RPMI8226 (cell line): ENCODE results near the gene CDIPT.
A peak's percentile ranks its signal among the peaks of the same experiment; 100 is the strongest.
"Not testable (repeated sequence)": the region's sequence is repeated elsewhere in the genome, so short reads cannot be mapped to it uniquely, and the experiment has no call there.

Source experiments
- DNase-seq: peaks from one replicate; pipeline ENCODE4 v3.0.0-alpha.2; 2015

CDIPT gene

GRCh38 chr16:29894352-29894751, 31.3 kb upstream of the CDIPT start:
- no peak for DNase-seq

GRCh38 chr16:29893553-29893952, 30.5 kb upstream of the CDIPT start:
- no peak for DNase-seq

DNA sequence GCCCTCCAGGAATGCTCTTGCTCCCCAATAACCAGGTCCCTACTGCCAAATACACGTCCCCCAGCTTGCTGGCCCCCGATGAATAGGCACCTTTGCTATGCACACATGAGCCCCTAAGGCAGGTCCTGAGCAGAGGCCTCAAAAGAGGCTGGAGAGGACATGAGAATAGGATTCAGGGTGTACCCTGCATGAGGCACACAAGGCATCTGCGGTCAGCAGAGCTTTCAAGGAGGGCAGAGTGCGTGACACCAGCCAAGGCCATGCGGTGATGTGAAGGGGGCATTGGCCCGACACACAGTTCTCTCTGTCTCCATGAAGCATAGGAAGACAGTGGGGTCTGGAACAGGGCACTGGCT, 29.4 kb upstream of the CDIPT start:
- DNase-seq, result no peak

DNA sequence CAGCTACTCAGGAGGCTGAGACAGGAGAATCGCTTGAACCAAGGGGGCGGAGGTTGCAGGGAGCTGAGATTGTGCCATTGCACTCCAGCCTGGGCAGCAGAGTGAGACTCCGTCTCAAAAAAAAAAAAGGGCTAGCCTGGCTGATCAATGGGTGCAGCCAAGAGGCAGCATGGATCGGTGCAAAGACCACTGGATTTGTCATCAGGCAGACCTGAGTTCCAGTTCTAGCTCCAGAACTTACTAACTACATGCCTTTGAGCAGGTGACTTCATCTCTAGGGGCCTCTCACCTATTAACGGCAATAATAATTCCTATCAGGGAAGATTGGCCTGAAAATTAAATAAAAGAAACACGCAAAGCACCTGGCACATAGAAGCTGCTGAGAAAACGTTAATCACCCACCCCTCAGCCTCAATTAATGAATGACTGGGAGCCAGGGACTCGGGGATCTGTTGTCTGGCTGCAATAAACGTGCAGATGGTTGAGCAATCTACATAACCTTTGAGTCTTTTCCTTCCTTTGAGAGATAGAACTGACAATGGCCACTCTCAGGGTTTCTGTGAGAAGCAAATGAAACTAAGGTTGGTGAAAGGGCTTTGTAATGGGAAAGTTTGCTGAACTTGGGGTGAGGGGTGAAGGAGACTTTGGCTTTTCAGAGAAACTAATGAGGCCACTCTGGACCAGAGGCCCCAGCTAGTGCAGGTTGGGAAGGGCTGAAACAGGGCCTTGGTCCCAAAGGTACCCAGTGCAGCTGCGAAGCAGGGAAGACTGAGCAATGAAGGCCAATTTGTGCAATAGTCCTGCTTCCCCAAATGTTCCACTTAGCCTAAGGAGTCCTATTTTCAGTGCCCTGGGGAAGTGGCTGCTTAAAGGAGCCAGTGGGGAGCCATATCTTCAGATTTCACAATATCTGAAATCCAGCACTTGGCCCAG, 28.8 kb upstream of the CDIPT start:
- no peak for DNase-seq

GRCh38 chr16:29889372-29889771, 26.3 kb upstream of the CDIPT start:
- DNase-seq, result not testable (repeated sequence)

- no peak for DNase-seq
Observed at GRCh38 chr16:29883987-29884386, 21.0 kb upstream of the CDIPT start.

DNA sequence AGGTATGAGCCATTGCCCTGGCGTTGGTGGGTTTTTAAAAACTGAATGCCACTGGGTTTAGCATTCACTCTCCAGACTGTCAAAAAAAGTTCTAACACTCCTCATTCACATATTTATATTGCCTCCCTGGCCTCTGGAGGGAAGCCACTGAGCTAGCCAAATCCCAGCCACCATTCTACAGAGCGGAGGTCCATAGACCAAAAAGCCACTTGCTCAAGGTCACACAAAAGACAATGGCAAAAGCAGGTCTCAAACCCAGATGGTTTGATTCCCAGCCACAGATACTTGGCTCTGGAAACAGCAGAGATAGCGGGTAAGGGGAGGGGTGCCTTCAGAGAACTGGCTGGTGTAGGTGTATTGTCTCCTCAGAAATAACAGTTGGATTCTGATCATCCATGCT, 18.0 kb upstream of the CDIPT start:
- no peak for DNase-seq

DNA sequence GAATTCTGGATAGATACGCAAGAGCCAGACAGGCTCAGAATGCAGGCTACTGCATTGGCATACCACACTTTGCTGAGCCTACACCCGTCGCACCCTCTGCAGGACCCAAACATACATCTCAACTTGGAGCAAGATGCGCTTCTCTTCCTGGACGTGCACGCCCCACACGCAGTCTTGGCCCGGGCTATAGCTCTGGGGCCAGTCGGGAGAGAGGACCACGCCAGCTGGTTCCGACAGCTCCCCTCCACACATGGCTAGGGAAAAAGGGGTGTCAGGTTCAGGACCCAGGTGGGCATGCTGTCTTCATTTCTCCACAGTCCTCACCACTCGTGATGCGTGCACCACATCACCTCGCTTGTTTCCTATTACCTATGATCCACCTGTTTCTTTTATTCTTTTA, 15.1 kb upstream of the CDIPT start:
- DNase-seq, result no peak

GRCh38 chr16:29877266-29877961, 14.4 kb upstream of the CDIPT start:
- peak; percentile 83 for DNase-seq

GRCh38 chr16:29876594-29877249, 13.7 kb upstream of the CDIPT start:
- DNase-seq, result no peak

- no peak for DNase-seq
Observed at GRCh38 chr16:29876217-29876593, 13.2 kb upstream of the CDIPT start.

DNA sequence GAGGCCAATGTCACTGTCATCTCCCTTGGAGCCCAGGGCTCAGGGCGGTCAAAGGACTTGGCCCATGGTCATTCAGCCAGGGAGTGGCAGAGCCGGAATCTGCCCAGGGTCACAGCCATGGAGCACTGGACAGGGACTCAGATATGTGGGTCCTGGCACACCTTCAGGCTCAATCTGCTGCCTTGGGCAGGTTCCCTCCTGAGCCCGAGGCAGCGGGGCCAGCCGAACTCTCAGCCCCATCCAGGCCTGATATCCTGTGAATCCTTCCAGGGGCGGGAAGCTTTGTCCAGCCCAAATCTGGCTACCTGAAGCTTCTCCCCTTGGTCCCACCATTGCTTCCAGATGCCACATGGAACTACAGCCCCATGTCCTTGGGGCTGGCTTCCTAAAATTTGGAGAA, 12.2 kb upstream of the CDIPT start:
- DNase-seq, result no peak

DNA sequence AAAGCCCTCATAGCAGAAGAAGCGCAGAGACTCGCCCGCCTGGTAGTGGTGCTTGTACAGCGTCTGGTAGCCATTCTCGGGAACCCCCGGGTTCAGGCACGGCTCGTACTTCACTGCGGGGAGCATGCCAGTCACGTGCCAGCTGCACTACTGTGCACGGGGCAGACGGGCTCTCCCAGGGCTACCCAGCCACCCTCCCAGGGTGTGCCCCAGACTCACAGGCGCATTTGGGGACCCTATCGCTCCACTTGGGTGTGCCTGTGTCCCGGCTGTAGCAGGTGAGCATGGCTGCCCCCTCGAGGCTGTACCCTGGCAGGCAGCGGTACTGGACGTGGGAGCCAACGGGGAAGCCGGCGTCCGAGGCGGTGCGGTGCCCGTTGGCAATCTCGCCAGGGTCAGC, 10.3 kb upstream of the CDIPT start:
- DNase-seq, result no peak

- DNase-seq, result no peak
Observed at GRCh38 chr16:29871822-29872546, 9.0 kb upstream of the CDIPT start.

DNA sequence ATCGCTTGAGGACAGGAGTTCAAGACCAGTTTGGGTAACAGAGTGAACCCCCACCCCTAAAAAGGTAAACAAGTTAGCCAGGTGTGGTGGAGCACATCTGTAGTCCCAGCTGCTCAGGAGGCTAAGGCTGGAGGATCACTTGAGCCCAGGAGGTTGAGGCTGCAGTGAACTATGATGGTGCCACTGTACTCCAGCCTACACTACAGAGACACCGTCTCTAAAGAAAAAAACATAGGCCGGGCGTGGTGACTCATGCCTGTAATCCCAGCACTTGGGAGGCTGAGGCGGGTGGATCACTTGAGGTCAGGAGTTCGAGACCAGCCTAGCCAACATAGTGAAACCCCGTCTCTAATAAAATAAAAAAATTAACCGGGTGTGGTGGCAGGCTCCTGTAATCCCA, 6.0 kb upstream of the CDIPT start:
- not testable (repeated sequence) for DNase-seq

- peak; percentile 75 for DNase-seq
Observed at GRCh38 chr16:29868396-29869009, 5.5 kb upstream of the CDIPT start.

- no peak for DNase-seq
Observed at GRCh38 chr16:29864205-29864604, 1.2 kb upstream of the CDIPT start.

- no peak for DNase-seq
Observed at GRCh38 chr16:29863669-29863984, 601 bp upstream of the CDIPT start.

DNA sequence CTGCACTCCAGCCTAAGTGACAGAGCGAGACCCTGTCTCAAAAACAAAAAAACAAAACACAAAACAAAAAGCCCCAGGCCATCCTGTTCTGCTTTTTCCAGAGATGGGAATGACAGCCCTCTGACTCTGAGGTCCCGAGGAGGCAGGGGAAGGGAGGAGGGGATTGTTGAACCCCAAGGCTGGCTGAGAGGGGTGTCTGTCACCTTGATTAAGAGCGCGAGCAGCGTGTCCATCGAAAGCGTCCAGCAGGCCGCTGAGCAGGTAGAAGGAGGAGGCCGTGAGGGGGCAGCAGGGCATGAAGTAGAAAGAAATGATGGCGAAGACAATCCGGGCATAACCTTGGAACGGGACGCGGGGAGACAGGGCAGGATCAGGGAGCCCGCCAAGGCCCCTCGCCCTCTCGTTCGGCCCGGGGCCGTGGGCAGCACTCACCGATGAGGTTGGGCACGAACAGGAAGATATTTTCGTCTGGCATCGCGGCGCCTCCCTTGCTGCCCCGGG, 593 bp downstream of the CDIPT start:
- peak; percentile 41 for DNase-seq

GRCh38 chr16:29860218-29860617, 2.8 kb downstream of the CDIPT start:
- DNase-seq, result no peak

- DNase-seq, result no peak
Observed at GRCh38 chr16:29858974-29859373, 4.1 kb downstream of the CDIPT start.

DNA sequence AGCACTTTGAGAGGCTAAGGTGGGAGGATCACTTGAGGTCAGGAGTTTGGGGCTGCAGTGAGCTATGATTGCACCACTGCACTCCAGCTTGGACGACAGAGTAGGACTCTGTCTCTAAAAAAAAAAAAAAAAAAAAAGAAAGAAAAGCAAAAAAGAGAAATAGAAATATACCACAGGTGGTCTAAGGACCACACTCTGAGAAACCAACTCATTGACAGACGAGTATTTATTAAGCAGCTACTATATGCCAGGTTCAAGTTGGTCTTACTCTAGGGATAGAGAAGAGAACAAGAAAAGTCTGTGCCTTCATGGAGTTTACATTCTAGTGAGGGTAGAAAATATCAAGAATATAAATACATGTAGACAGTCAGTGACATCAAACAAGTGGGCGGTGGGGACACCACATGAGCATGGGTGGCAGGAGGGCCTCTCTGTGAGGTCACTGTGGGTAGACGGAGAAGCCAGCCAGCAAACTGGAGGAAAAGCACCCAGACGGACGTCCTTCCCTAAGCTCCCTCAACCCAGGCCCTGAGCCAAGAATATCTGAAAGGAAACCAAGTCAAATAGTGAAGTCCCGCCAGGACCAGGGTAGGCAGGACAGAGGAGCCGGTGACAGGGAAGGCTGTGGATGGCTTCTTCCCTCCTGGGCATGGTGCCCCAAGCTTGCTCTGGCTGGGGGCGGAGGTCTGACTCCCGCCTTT, 4.7 kb downstream of the CDIPT start:
- no peak for DNase-seq
